A673 (cell line): Measurements from ENCODE around the gene ETV3.

Experiments used
- EZH2 ChIP-seq: fragments of 200-600 bp; sonication (generic); IDR thresholded peaks from 2 replicates; pipeline ENCODE4 v1.6.1; 2017; ENCODE audit warnings: borderline replicate concordance, low read depth, mild to moderate bottlenecking, mixed read lengths, antibody characterized with exemption, low read length; ENCODE audit not compliant: poor library complexity, severe bottlenecking
- TF ChIP-seq, protein P1 (sequence below): fragments of 300-800, 200-600 bp; sonication (generic); conservative IDR thresholded peaks from 2 replicates; pipeline ENCODE4 v1.5.1; 2017; ENCODE audit warnings: low read depth, mild to moderate bottlenecking, antibody characterized with exemption, low read length, moderate library complexity, mixed read lengths

- TF ChIP-seq, protein P1, sequence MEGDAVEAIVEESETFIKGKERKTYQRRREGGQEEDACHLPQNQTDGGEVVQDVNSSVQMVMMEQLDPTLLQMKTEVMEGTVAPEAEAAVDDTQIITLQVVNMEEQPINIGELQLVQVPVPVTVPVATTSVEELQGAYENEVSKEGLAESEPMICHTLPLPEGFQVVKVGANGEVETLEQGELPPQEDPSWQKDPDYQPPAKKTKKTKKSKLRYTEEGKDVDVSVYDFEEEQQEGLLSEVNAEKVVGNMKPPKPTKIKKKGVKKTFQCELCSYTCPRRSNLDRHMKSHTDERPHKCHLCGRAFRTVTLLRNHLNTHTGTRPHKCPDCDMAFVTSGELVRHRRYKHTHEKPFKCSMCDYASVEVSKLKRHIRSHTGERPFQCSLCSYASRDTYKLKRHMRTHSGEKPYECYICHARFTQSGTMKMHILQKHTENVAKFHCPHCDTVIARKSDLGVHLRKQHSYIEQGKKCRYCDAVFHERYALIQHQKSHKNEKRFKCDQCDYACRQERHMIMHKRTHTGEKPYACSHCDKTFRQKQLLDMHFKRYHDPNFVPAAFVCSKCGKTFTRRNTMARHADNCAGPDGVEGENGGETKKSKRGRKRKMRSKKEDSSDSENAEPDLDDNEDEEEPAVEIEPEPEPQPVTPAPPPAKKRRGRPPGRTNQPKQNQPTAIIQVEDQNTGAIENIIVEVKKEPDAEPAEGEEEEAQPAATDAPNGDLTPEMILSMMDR: no peak
- no peak for TF ChIP-seq EZH2
Measured at GRCh38 chr1:157173900-157174410, 35.8 kb upstream of the ETV3 start.
